Progenitor cell of endocrine pancreas (in vitro differentiated cells): ENCODE results near the gene TCF12. TPM values are rescaled to one million over a fixed set of nuclear protein-coding genes. Genes with fewer than 3 reads are reported as not detected.

Experiments
- DNase-seq: peaks from one replicate; pipeline ENCODE4 v3.0.0; 2021; ENCODE audit warnings: low spot score; ENCODE audit not compliant: unreplicated experiment
- H3K27ac Mint-ChIP-seq: 2 replicates; pipeline ENCODE4 v1.8.0; 2021; ENCODE audit warnings: mild to moderate bottlenecking, moderate library complexity, mixed read lengths
- H3K27me3 Mint-ChIP-seq: 2 replicates; pipeline ENCODE4 v1.8.0; 2021; ENCODE audit warnings: mixed read lengths
- H3K36me3 Mint-ChIP-seq: 2 replicates; pipeline ENCODE4 v1.8.0; 2022; ENCODE audit warnings: mixed read lengths; ENCODE audit not compliant: insufficient read depth
- H3K4me1 Mint-ChIP-seq: 2 replicates; pipeline ENCODE4 v1.8.0; 2021; ENCODE audit warnings: low read depth, mixed read lengths
- H3K4me3 Mint-ChIP-seq: 2 replicates; pipeline ENCODE4 v1.8.0; 2021; ENCODE audit warnings: low read depth, mild to moderate bottlenecking, moderate library complexity, mixed read lengths
- H3K9me3 Mint-ChIP-seq: 2 replicates; pipeline ENCODE4 v1.8.0; 2021; ENCODE audit warnings: low read depth, mixed read lengths
- total RNA-seq: library from RNA; stranded (reverse); gene quantifications from 2 replicates; pipeline ENCODE4 v1.2.1, GENCODE V29; 2021
- TF ChIP-seq, protein P1 (sequence below): fragments of 200-600 bp; sonication (generic); IDR thresholded peaks from one replicate; pipeline ENCODE4 v1.5.0; 2021; ENCODE audit warnings: antibody characterized with exemption, mild to moderate bottlenecking; ENCODE audit not compliant: unreplicated experiment

Gene TCF12
- total RNA-seq, 1 donor from 2014 or later, result 164 TPM

DNA sequence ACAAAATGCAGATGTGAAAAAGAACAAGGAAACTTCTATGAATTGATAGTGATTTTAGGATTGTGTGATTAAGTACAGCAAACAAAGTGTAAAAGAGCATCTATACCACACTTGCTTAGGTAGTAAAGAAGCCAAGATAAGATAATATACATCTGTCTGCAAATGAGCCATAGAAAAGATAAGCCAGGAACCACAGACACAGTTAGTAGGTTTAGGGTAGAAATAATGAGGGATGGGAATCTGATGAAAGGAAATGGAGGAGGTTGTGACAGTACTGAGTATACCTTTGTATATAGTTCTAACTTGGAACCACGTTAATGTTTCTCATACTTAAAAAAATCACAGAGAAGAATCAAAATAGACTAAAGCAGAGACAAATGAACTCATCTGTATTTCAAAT, 54.0 kb downstream of the TCF12 start:
- TF ChIP-seq, protein P1, sequence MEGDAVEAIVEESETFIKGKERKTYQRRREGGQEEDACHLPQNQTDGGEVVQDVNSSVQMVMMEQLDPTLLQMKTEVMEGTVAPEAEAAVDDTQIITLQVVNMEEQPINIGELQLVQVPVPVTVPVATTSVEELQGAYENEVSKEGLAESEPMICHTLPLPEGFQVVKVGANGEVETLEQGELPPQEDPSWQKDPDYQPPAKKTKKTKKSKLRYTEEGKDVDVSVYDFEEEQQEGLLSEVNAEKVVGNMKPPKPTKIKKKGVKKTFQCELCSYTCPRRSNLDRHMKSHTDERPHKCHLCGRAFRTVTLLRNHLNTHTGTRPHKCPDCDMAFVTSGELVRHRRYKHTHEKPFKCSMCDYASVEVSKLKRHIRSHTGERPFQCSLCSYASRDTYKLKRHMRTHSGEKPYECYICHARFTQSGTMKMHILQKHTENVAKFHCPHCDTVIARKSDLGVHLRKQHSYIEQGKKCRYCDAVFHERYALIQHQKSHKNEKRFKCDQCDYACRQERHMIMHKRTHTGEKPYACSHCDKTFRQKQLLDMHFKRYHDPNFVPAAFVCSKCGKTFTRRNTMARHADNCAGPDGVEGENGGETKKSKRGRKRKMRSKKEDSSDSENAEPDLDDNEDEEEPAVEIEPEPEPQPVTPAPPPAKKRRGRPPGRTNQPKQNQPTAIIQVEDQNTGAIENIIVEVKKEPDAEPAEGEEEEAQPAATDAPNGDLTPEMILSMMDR, result no peak
- no peaks in the 10 kb centered on the region for H3K9me3 Mint-ChIP-seq
- no peaks in the 10 kb centered on the region for H3K27me3 Mint-ChIP-seq
- peaks cover 38% of the 10 kb centered on the region for H3K4me1 Mint-ChIP-seq
- H3K4me3 Mint-ChIP-seq, result no peak overlapping the region
- DNase-seq, result no peak
- peaks cover 2% of the 10 kb centered on the region for H3K36me3 Mint-ChIP-seq
- H3K27ac Mint-ChIP-seq, result no peak overlapping the region

- Mint-ChIP-seq H3K36me3 (peaks cover 2% of the 10 kb centered on the region), H3K27ac (no peak overlapping the region), H3K4me1 (peaks cover 33% of the 10 kb centered on the region), H3K4me3 (no peak overlapping the region), H3K9me3 (no peaks in the 10 kb centered on the region), H3K27me3 (no peaks in the 10 kb centered on the region)
- TF ChIP-seq, protein P1, result no peak
- DNase-seq, result no peak
These were observed 55.0 kb downstream of the TCF12 start for GRCh38 chr15:56973463-56973862.

GRCh38 chr15:56977232-56977631, 58.8 kb downstream of the TCF12 start:
- Mint-ChIP-seq H3K27me3 (no peaks in the 10 kb centered on the region), H3K27ac (peak overlapping the region; percentile 37), H3K36me3 (no peaks in the 10 kb centered on the region), H3K9me3 (no peaks in the 10 kb centered on the region), H3K4me3 (no peak overlapping the region), H3K4me1 (peaks cover 27% of the 10 kb centered on the region)
- DNase-seq, result no peak
- TF ChIP-seq, protein P1, result no peak

DNA sequence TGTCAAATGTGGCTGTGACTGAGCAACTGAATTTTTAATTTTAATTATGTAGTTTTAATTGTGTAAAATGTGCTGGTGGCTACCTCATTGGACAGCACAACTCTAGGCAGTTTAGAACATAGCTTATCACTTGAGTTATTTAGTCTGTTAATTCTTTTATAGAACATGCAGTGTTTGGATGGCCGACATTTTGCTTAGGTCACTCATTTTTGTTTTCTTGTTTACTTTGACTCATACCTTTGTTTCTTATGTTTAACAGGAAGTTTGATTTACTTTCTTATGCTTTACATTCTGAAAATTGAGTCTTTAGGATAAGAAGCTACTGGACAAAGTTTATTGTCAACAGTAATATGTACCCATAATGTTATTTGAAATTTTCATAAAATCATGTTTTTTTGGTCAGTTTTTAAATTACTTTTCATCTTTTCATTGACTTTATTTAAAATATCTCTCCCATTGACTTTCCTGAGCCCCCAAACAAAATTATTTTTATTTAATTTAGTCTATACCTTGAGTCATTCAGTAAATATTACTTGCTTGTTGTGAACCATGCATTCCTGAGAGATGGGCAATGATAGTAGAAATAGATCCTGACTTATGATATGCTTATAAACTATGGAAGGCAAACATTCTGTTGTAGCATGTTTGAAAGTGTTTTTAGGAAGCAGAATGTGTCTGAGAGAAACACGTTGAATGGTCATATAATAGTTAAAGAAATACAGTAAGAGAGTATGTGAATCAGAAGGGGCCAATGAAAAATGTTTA, 60.6 kb downstream of the TCF12 start:
- H3K27ac Mint-ChIP-seq, result no peak overlapping the region
- no peaks in the 10 kb centered on the region for H3K9me3 Mint-ChIP-seq
- TF ChIP-seq, protein P1, result no peak
- no peaks in the 10 kb centered on the region for H3K27me3 Mint-ChIP-seq
- no peak overlapping the region for H3K4me3 Mint-ChIP-seq
- no peaks in the 10 kb centered on the region for H3K36me3 Mint-ChIP-seq
- DNase-seq, result no peak
- H3K4me1 Mint-ChIP-seq, result peaks cover 21% of the 10 kb centered on the region

- Mint-ChIP-seq H3K4me3 (no peak overlapping the region), H3K27me3 (no peaks in the 10 kb centered on the region), H3K36me3 (no peaks in the 10 kb centered on the region), H3K27ac (no peak overlapping the region), H3K4me1 (peaks cover 17% of the 10 kb centered on the region), H3K9me3 (no peaks in the 10 kb centered on the region)
- TF ChIP-seq, protein P1, result no peak
- no peak for DNase-seq
These were observed 62.0 kb downstream of the TCF12 start for GRCh38 chr15:56980473-56980872.
